KMS-11 (cell line): ENCODE data around the gene HOXC9.

Experiments used
- H2AFZ ChIP-seq: fragments of 200-600 bp; sonication (generic); 2 replicates; pipeline ENCODE4 v1.6.1; 2016; ENCODE audit warnings: antibody characterized with exemption, mixed run types, low read depth
- H3K27ac ChIP-seq: fragments of 200-600 bp; sonication (generic); 2 replicates; pipeline ENCODE4 v1.6.1; 2016; ENCODE audit warnings: mild to moderate bottlenecking, mixed run types
- H3K27me3 ChIP-seq: fragments of 200-600 bp; sonication (generic); 2 replicates; pipeline ENCODE4 v1.6.1; 2017; ENCODE audit warnings: mild to moderate bottlenecking, low read depth, mixed run types, moderate library complexity; ENCODE audit not compliant: insufficient read depth
- H3K36me3 ChIP-seq: fragments of 200-600 bp; sonication (generic); 2 replicates; pipeline ENCODE4 v1.6.1; 2017; ENCODE audit warnings: mild to moderate bottlenecking, mixed run types; ENCODE audit not compliant: insufficient read depth
- H3K4me1 ChIP-seq: fragments of 200-600 bp; sonication (generic); 2 replicates; pipeline ENCODE4 v1.6.1; 2016; ENCODE audit warnings: mild to moderate bottlenecking, low read depth, mixed run types; ENCODE audit not compliant: poor library complexity, severe bottlenecking
- H3K4me2 ChIP-seq: fragments of 200-600 bp; sonication (generic); 2 replicates; pipeline ENCODE4 v1.7.0; 2016; ENCODE audit warnings: mild to moderate bottlenecking, mixed run types
- H3K4me3 ChIP-seq: fragments of 200-600 bp; sonication (generic); IDR thresholded peaks from 2 replicates; pipeline ENCODE4 v1.6.1; 2017; ENCODE audit warnings: low read depth, low read length, mixed read lengths; ENCODE audit not compliant: insufficient read depth
- H3K79me2 ChIP-seq: fragments of 200-600 bp; sonication (generic); 2 replicates; pipeline ENCODE4 v1.6.1; 2016; ENCODE audit warnings: low read depth, mixed run types; ENCODE audit not compliant: insufficient read depth
- H3K9ac ChIP-seq: fragments of 200-600 bp; sonication (generic); 2 replicates; pipeline ENCODE4 v1.6.1; 2016; ENCODE audit warnings: mild to moderate bottlenecking, mixed run types
- H4K20me1 ChIP-seq: fragments of 200-600 bp; sonication (generic); 2 replicates; pipeline ENCODE4 v1.6.1; 2016; ENCODE audit warnings: mild to moderate bottlenecking, mixed run types; ENCODE audit not compliant: insufficient read depth
- CTCF ChIP-seq: fragments of 200-600 bp; sonication (generic); conservative IDR thresholded peaks from 2 replicates; pipeline ENCODE4 v1.6.1; 2017; ENCODE audit warnings: low read depth, mild to moderate bottlenecking, antibody characterized with exemption, low read length, moderate library complexity, mixed read lengths

The HOXC9 gene

GRCh38 chr12:53963005-53963404, 37.0 kb upstream of the HOXC9 start:
- TF ChIP-seq CTCF: no peak
- H4K20me1 ChIP-seq: no peaks in the 10 kb centered on the region
- H3K27ac ChIP-seq: no peak overlapping the region
- H3K79me2 ChIP-seq: no peaks in the 10 kb centered on the region
- H3K36me3 ChIP-seq: no peaks in the 10 kb centered on the region
- no peak overlapping the region for H2AFZ ChIP-seq
- no peak overlapping the region for H3K4me2 ChIP-seq
- no peaks in the 10 kb centered on the region for H3K4me1 ChIP-seq
- H3K27me3 ChIP-seq: peaks cover 100% of the 10 kb centered on the region
- H3K9ac ChIP-seq: no peak overlapping the region
- no peak overlapping the region for H3K4me3 ChIP-seq

GRCh38 chr12:53963434-53964314, 36.3 kb upstream of the HOXC9 start:
- Histone ChIP-seq H3K27me3 (peaks cover 100% of the 10 kb centered on the region), H3K27ac (no peak overlapping the region), H3K79me2 (no peaks in the 10 kb centered on the region), H4K20me1 (no peaks in the 10 kb centered on the region), H3K36me3 (no peaks in the 10 kb centered on the region), H3K4me2 (no peak overlapping the region), H2AFZ (no peak overlapping the region), H3K4me1 (no peaks in the 10 kb centered on the region), H3K4me3 (no peak overlapping the region), H3K9ac (no peak overlapping the region)
- TF ChIP-seq CTCF: no peak

- no peak for TF ChIP-seq CTCF
- Histone ChIP-seq H4K20me1 (no peaks in the 10 kb centered on the region), H3K27me3 (peaks cover 100% of the 10 kb centered on the region), H3K9ac (no peak overlapping the region), H3K4me3 (no peak overlapping the region), H3K36me3 (no peaks in the 10 kb centered on the region), H3K4me1 (no peaks in the 10 kb centered on the region), H3K4me2 (no peak overlapping the region; the same call in 1 of the 2 replicates), H3K27ac (no peak overlapping the region), H3K79me2 (no peaks in the 10 kb centered on the region), H2AFZ (no peak overlapping the region)
These were observed 35.6 kb upstream of the HOXC9 start for GRCh38 chr12:53964315-53964713.

- Histone ChIP-seq H3K27ac (no peak overlapping the region), H3K27me3 (peaks cover 100% of the 10 kb centered on the region), H3K4me1 (no peaks in the 10 kb centered on the region), H3K4me3 (no peak overlapping the region), H4K20me1 (no peaks in the 10 kb centered on the region), H3K4me2 (no peak overlapping the region), H2AFZ (no peak overlapping the region), H3K36me3 (no peaks in the 10 kb centered on the region), H3K9ac (no peak overlapping the region), H3K79me2 (no peaks in the 10 kb centered on the region)
- TF ChIP-seq CTCF: no peak
These were observed 34.5 kb upstream of the HOXC9 start for GRCh38 chr12:53965281-53966084.
